HG02943 (cell line): ENCODE measurements around the gene PLPP6.
"Not testable (repeated sequence)": the region's sequence is repeated elsewhere in the genome, so short reads cannot be mapped to it uniquely, and the experiment has no call there.

Source experiments
- ATAC-seq: cut with Tn5 transposase; IDR thresholded peaks from one replicate; pipeline ENCODE4 v1.9.1; 2021; ENCODE audit warnings: mild to moderate bottlenecking, low read depth, moderate library complexity; ENCODE audit not compliant: unreplicated experiment

Gene PLPP6

GRCh38 chr9:4662108-4662988, at the start of gene PLPP6:
Gene PLPP6, plus strand, starts transcription at chr9:4662294. Its CDS starts 82 bp downstream, at chr9:4662376.
- ATAC-seq, result peak; percentile 76

DNA sequence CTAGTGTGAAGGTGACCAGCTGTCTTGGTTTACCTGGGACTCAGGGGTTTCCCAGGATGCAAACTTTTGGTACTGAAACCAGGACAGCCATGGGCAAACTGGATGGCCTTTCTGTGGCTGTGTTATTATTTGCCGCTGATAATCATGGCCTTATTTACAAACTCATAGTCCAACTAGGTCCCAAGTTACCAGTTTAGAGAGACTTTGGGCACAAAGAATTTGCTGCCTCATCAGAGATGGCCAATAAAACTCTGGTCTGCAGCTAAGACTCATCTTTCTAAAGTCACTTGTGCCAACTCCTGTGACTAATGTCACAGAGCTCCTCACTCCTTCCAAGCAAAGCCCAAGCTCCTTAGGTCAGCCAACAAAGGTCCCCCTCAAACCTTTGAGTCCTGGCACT, 47.5 kb upstream of the PLPP6 start:
- no peak for ATAC-seq

DNA sequence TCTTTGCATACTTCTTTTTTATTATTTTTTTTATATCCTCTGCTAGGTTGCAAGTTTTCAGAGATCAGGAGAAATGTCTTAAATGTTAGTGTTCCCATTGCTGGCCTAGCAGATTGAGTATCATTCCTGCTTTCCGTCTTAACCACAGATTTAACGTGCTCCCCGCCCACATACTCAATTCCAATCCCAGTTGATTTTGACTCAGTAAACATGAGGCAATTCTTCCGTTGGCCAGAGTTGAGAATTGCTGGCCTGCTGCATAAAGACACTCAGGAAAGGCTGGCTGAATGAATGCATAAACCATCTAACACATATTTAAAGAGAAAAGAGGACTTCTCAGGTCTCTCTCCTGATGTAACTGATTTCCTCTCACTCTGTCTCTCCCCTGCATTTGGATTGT, 46.8 kb upstream of the PLPP6 start:
- ATAC-seq, result no peak

DNA sequence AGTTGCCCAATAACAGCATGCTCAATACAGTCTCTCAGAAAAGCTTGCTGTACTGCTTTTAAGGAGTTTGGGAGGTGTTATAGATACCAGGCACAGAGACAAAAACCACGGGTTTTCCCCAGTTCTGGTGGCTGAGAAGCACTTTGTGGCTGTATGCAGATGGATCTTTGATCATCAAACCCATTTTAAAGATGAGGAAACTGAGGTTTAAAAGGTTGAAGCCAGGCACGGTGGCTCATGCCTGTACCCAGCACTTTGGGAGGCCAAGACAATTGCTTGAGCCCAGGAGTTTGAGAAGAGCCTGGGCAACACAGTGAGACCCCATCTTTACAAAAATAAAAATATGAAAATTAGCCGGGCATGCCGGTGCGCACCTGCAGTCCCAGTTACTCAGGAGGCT, 46.3 kb upstream of the PLPP6 start:
- ATAC-seq, result no peak

DNA sequence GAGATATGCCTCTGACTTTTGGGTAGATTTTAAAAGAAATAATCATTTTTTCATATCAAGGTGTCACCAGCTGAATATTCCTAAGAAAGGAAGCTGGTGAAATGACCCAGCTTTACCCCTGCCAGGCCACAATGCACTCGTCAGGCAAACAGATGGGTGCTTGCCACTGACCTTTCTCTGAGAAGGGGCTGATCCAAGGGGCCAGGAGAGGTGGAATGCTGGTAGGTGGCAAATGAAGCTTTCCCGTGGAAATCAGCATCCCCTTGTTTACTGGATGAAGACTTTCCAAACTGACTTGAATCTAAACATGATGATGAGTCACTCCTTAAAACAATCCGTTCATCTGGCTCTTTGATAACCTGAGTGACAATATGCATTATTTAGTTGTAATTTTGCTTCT, 44.3 kb upstream of the PLPP6 start:
- ATAC-seq, result no peak

DNA sequence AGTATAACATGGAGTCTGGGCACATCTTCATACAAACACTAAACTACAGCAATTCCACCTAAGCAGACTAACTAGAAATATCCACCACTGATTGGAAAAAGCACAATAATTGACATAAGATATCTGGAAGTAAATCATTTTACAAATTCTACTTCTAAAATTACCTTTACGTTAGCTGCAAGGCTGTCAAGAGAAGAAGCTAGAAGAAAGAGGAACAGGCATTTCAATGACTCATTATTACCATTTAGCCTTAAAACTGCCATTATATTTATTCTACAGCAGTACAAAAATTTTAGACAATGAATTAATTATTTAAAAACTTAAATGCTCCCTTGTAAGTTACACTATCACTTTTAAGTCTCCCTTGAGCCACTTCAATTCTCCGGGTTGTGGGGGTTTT, 43.4 kb upstream of the PLPP6 start:
- no peak for ATAC-seq

- no peak for ATAC-seq
These were observed 41.9 kb upstream of the PLPP6 start for GRCh38 chr9:4620057-4620765.

GRCh38 chr9:4620881-4621555, 41.1 kb upstream of the PLPP6 start:
- ATAC-seq, result no peak

DNA sequence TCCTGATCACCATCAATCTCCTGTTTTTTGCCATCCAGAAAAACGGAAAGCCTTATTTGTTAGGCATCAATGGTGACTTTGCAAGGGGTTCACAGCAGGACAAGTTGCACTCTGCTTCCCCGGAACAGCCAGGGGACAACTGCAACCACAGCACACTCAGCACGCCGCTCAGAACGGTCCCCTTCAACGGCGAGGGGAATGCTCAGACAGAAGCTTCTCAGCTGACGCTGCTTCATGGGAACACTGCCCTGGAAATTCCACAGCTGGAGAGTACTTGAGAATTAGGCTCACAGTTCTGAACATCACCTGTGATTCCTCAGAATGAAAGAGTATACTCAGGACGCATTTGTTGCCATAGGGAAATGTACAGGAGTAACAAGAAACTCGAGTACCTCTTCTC, 40.1 kb upstream of the PLPP6 start:
- ATAC-seq, result no peak

DNA sequence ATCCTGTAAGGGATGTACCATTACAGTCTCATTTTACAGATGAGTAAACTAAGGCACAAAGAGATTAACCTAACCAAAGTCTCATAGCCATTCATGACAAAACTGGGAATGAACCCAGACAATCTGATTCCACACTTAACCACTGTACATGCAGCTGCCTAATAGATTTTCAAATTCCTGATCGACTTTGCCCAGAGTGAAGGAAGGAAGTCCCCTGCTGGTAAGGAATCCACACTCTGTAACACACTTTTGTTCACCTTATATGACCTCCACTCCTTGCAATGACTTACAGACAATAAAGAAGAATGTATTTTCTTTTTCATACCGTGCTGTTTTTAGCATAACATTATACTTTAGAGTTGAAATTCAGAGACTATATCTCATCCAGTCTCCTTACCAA, 31.3 kb upstream of the PLPP6 start:
- ATAC-seq, result no peak

- ATAC-seq, result no peak
These were observed 23.1 kb upstream of the PLPP6 start for GRCh38 chr9:4638968-4639367.

DNA sequence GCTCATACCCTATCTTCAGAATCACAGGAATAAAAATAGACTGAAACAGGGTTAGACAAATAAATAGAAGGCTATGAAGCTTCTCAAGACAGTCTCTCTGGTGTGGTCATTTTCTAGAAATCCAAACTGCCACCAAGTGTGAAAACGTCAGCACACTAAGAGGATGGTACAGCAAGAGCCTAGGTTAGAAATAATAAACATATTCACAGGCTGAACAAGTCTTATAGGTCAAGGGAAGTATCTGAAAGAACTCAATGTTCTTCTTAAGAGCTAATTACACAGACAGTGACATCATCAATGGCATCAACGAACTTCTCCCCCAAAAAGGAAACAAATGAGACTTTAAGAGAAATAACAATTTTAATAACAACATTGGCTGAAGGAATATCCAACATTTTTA, 22.7 kb upstream of the PLPP6 start:
- ATAC-seq, result no peak

DNA sequence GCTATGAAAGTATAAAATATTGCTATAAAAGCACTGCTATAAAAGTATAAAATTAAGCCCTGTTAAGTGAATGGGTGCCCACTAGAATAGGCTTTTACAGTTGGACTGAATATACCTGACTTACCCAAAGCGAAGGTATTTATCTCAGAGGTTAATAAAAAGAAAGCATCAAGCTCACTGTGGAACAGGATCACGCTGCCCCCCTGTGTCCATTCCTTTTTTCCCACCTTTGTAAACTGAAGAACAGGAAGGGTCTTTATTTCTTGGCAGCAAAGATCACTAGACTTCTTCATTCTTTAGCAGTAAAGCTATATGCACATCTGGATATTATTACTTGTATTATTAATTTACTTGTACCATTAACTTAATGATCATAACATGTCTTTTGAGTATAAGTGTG, 22.1 kb upstream of the PLPP6 start:
- ATAC-seq, result no peak

GRCh38 chr9:4642351-4642750, 19.7 kb upstream of the PLPP6 start:
- ATAC-seq, result no peak

DNA sequence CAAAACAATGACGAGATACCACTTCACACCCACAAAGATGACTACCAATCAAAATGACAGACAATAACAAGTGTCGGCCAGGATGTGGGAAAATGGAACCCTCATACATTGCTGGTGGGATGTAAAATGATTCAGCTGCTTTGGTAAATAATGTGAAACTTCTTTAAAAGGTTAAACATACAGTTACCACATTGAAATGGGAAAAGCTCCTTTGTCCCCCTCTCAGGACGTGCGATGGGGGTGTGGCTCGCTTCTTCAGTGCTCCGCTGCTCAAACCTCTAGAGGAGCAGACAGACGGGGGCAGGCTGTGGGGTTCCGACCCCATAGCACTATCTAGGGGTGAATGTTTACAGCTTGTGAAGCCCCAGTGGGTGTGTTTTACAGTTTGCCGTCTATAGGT, 8.0 kb upstream of the PLPP6 start:
- ATAC-seq, result no peak

GRCh38 chr9:4654538-4654937, 7.6 kb upstream of the PLPP6 start:
- no peak for ATAC-seq

- ATAC-seq, result not testable (repeated sequence)
These were observed 5.9 kb upstream of the PLPP6 start for GRCh38 chr9:4656196-4656595.

GRCh38 chr9:4656621-4657020, 5.5 kb upstream of the PLPP6 start:
- no peak for ATAC-seq

DNA sequence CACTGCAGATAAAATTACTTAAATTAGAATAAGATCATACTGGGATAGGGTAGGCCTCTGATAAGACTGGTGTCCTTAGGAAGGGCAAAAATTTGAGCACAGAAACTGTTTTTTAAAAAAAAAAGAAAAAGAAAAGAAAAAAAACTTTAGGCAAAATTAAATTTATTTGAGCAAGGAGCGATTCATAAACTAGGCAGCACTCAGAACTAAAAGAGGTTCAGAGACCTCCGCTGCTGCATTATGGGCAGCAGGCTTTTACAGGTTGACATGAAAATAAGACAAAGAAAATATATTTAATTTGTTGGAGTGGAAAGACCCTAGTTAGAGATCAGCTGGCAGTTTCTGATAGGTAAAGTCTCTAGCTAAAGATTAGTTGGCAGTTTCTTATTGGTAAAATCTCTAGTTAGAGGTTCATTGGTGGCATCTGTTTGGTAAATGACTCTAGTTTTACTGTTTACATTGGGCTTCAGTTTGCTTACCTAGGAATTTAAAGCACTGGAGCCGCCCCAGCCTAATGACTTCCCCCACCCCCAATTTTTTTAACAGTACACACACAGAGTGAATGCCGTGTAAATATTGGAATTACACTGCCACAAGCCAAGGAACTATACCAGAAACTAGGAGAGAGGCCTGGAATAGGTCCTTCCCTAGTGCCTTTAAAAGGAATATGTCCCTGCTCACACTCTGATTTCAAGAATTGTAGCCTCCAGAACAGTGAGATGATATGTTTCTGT, 4.5 kb upstream of the PLPP6 start:
- ATAC-seq, result no peak

DNA sequence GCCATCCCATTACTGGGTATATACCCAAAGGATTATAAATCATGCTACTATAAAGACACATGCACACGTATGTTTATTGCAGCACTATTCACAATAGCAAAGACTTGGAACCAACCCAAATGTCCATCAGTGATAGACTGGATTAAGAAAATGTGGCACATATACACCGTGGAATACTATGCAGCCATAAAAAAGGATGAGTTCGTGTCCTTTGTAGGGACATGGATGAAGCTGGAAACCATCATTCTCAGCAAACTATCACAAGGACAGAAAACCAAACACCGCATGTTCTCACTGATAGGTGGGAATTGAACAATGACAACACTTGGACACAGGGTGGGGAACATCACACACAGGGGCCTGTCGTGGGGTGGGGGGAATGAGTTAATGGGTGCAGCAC, 1.4 kb upstream of the PLPP6 start:
- ATAC-seq, result not testable (repeated sequence)

GRCh38 chr9:4661165-4661564, 929 bp upstream of the PLPP6 start:
- ATAC-seq, result no peak
